SK-N-SH (cell line): Measurements from ENCODE around the gene COBL.

Source experiments
- CTCF ChIP-seq: fragments of 200-600 bp; sonication (generic); IDR thresholded peaks from 2 replicates; pipeline ENCODE4 v1.6.1; 2017; ENCODE audit warnings: antibody characterized with exemption, mild to moderate bottlenecking, moderate library complexity
- ELF1 ChIP-seq: IDR thresholded peaks from 2 replicates; pipeline ENCODE4 v1.4.0; 2012
- EP300 ChIP-seq, 2 experiments: IDR thresholded peaks; 2 replicates each; pipeline versions ENCODE4 v1.4.0 to v1.6.1; 2012; ENCODE audit warnings: borderline replicate concordance in 1 of 2, low read depth in 1 of 2, low read length in 1 of 2
- GABPA ChIP-seq: IDR thresholded peaks from 2 replicates; pipeline ENCODE4 v1.4.0; 2012; ENCODE audit warnings: low read depth, mild to moderate bottlenecking
- JUND ChIP-seq: IDR thresholded peaks from 2 replicates; pipeline ENCODE4 v1.4.0; 2012
- MXI1 ChIP-seq: IDR thresholded peaks from 2 replicates; pipeline ENCODE4 v1.6.1; 2012; ENCODE audit warnings: mild to moderate bottlenecking, low read depth, low read length, improper control_type of control experiment
- POLR2AphosphoS5 ChIP-seq: IDR thresholded peaks from 2 replicates; pipeline ENCODE4 v1.6.1; 2012; ENCODE audit warnings: low read depth, low read length
- RAD21 ChIP-seq: IDR thresholded peaks from 2 replicates; pipeline ENCODE4 v1.6.1; 2012; ENCODE audit warnings: mild to moderate bottlenecking, low read length
- USF2 ChIP-seq: fragments of 150-350 bp; IDR thresholded peaks from 2 replicates; pipeline ENCODE4 v1.6.1; 2017; ENCODE audit warnings: antibody characterized with exemption, low read length, low read depth, borderline replicate concordance
- YY1 ChIP-seq: IDR thresholded peaks from 2 replicates; pipeline ENCODE4 v1.4.0; 2012; ENCODE audit warnings: low read depth, mild to moderate bottlenecking

GRCh38 chr7:51269911-51270310 is 46.7 kb downstream of the COBL start:
- TF ChIP-seq CTCF (no peak), POLR2AphosphoS5 (no peak), USF2 (no peak), JUND (no peak), GABPA (no peak), YY1 (no peak), ELF1 (no peak), MXI1 (no peak), RAD21 (no peak), EP300 (IDR thresholded peaks at IDR 0.05; ENCODE audit: borderline replicate concordance in 1 of 2, low read depth in 1 of 2, low read length in 1 of 2) (no peak)
